SK-N-DZ (cell line): Measurements from ENCODE around the gene EPAS1. TPM values are rescaled to one million over a fixed set of nuclear protein-coding genes. Genes with fewer than 3 reads are reported as not detected.

Source experiments
- DNase-seq: peaks from one replicate; pipeline ENCODE4 v3.0.0-alpha.2; 2015; ENCODE audit warnings: low spot score
- polyA plus RNA-seq, 2 experiments: library from polyadenylated mRNA; depleted of rRNA; stranded (reverse); fragments of >200 nt; gene quantifications; 2 replicates each; pipeline ENCODE4 v1.2.3, GENCODE V29; 2014

The EPAS1 gene
- 23.8 and 29.3 TPM in 2 replicates for polyA plus RNA-seq (2014; cell fraction: cytosol; rRNA removed)
- polyA plus RNA-seq (2014; cell fraction: nucleus; rRNA removed): 22.9 and 56.6 TPM in 2 replicates

GRCh38 chr2:46296840-46297545, at the start of gene EPAS1:
Gene EPAS1, plus strand, starts transcription at chr2:46297407. Its CDS starts 505 bp downstream, at chr2:46297912.
- DNase-seq: peak; percentile 87

- no peak for DNase-seq
These were observed 49.0 kb upstream of the EPAS1 start for GRCh38 chr2:46248171-46248570.

GRCh38 chr2:46249654-46250053, 47.6 kb upstream of the EPAS1 start:
- no peak for DNase-seq

GRCh38 chr2:46252891-46253659, 44.1 kb upstream of the EPAS1 start:
- peak; percentile 80 for DNase-seq

GRCh38 chr2:46254474-46254873, 42.7 kb upstream of the EPAS1 start:
- DNase-seq: no peak

GRCh38 chr2:46256563-46257142, 40.6 kb upstream of the EPAS1 start:
- no peak for DNase-seq

GRCh38 chr2:46257476-46257875, 39.7 kb upstream of the EPAS1 start:
- DNase-seq: no peak

- DNase-seq: no peak
These were observed 39.2 kb upstream of the EPAS1 start for GRCh38 chr2:46257980-46258379.

- no peak for DNase-seq
These were observed 38.0 kb upstream of the EPAS1 start for GRCh38 chr2:46258937-46259776.

- DNase-seq: no peak
These were observed 37.4 kb upstream of the EPAS1 start for GRCh38 chr2:46259777-46260168.

GRCh38 chr2:46260305-46260704, 36.9 kb upstream of the EPAS1 start:
- DNase-seq: no peak

GRCh38 chr2:46262248-46262938, 34.8 kb upstream of the EPAS1 start:
- no peak for DNase-seq

GRCh38 chr2:46263347-46263746, 33.9 kb upstream of the EPAS1 start:
- no peak for DNase-seq

- DNase-seq: no peak
These were observed 32.8 kb upstream of the EPAS1 start for GRCh38 chr2:46264447-46264846.

GRCh38 chr2:46266134-46266533, 31.1 kb upstream of the EPAS1 start:
- DNase-seq: no peak

- DNase-seq: no peak
These were observed 29.6 kb upstream of the EPAS1 start for GRCh38 chr2:46267616-46268015.

GRCh38 chr2:46268196-46268595, 29.0 kb upstream of the EPAS1 start:
- no peak for DNase-seq

GRCh38 chr2:46269001-46269400, 28.2 kb upstream of the EPAS1 start:
- no peak for DNase-seq

- no peak for DNase-seq
These were observed 27.5 kb upstream of the EPAS1 start for GRCh38 chr2:46269544-46270273.

- no peak for DNase-seq
These were observed 26.8 kb upstream of the EPAS1 start for GRCh38 chr2:46270384-46270783.
